ENCODE measurements around the gene ZNF398. TPM values are rescaled to one million over a fixed set of nuclear protein-coding genes. Genes with fewer than 3 reads are reported as not detected.

The ZNF398 gene
- total and polyA plus RNA-seq, 10 of the 15 experiments (the other 5 are each of a cell fraction or from before 2014, with no cell fraction given), result 2.3 to 15.3 (median 10.0) TPM

DNA sequence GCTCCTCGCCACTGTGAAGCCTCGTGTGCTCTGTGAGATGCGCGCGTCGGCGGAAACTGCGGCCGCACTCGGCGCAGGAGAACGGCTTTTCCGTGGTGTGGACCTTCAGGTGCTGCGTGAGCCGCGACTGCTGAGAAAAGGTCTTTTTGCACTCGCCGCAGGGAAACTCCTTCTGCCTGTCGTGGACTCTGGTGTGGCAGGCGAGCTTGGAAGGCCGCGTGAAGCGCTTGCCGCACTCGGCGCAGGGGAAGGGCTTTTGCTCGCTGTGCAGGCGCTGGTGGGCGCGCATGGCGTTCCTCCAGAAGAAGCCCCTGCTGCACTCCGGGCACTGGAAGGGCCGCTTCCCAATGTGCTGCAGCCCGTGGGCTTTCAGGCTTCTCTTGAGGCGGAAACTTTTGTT lies 43.0 kb upstream of the ZNF398 start:
- Histone ChIP-seq H3K27me3 (replicated peaks in 1 of 2; ENCODE audit: control insufficient read depth in 2 of 2, insufficient read depth in 2 of 2, low read length in 1 of 2) (no peaks in the 10 kb centered on the region), H3K4me2 (ENCODE audit: control insufficient read depth, insufficient read depth) (no peak overlapping the region), H3K9ac (ENCODE audit: control insufficient read depth, insufficient read depth, low read length) (no peak overlapping the region), H2AFZ (ENCODE audit: control insufficient read depth, low read depth, low read length) (no peak overlapping the region), H3K4me1 (ENCODE audit: control insufficient read depth, insufficient read depth, low read length) (no peaks in the 10 kb centered on the region), H3K36me3 (ENCODE audit: control insufficient read depth in 2 of 2, insufficient read depth in 2 of 2, low read length in 1 of 2) (no peaks in the 10 kb centered on the region), H3K4me3 (no peak overlapping the region), H3K9me3 (replicated peaks; ENCODE audit: control insufficient read depth, insufficient read depth, low read length) (no peaks in the 10 kb centered on the region), H3K79me2 (ENCODE audit: control insufficient read depth, insufficient read depth, low read length) (no peaks in the 10 kb centered on the region), H4K20me1 (ENCODE audit: control insufficient read depth, insufficient read depth) (no peaks in the 10 kb centered on the region), H3K27ac (ENCODE audit: control insufficient read depth, insufficient read depth) (no peak overlapping the region)
- ChIA-PET SMC1A (ENCODE audit: uncharacterized antibody, unreplicated experiment) (no interaction called here), RAD21 (ENCODE audit: unreplicated experiment) (no interaction called here), POLR2A (interaction anchor here (0.6 kb wide), 1 partner anchor 9 kb away, joined by 3 read pairs; no protein-coding TSS in a partner anchor), CTCF (no interaction called here)
- intact Hi-C loops (cut with micrococcal nuclease; ENCODE audit: unreplicated experiment), result no loop called here
- DNase-seq (ENCODE audit: low read depth, low spot score) (no peak), FAIRE-seq (no peak), ATAC-seq (no peak)
- no TSS peak for BruUV-seq (replicated peaks)
- no peak for TF ChIP-seq TCF12 (IDR thresholded peaks at IDR 0.05; ENCODE audit: low read depth, low read length)
- TF ChIP-seq, protein P1, sequence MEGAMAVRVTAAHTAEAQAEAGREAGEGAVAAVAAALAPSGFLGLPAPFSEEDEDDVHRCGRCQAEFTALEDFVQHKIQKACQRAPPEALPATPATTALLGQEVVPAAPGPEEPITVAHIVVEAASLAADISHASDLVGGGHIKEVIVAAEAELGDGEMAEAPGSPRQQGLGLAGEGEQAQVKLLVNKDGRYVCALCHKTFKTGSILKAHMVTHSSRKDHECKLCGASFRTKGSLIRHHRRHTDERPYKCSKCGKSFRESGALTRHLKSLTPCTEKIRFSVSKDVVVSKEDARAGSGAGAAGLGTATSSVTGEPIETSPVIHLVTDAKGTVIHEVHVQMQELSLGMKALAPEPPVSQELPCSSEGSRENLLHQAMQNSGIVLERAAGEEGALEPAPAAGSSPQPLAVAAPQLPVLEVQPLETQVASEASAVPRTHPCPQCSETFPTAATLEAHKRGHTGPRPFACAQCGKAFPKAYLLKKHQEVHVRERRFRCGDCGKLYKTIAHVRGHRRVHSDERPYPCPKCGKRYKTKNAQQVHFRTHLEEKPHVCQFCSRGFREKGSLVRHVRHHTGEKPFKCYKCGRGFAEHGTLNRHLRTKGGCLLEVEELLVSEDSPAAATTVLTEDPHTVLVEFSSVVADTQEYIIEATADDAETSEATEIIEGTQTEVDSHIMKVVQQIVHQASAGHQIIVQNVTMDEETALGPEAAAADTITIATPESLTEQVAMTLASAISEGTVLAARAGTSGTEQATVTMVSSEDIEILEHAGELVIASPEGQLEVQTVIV (IDR thresholded peaks at IDR 0.05; ENCODE audit: borderline replicate concordance, partially characterized antibody), result no peak
- no peak for TF ChIP-seq BHLHE40 (IDR thresholded peaks at IDR 0.05; ENCODE audit: borderline replicate concordance in 1 of 2, low read depth in 2 of 2, low read length in 1 of 2)
- TF ChIP-seq, protein P2, sequence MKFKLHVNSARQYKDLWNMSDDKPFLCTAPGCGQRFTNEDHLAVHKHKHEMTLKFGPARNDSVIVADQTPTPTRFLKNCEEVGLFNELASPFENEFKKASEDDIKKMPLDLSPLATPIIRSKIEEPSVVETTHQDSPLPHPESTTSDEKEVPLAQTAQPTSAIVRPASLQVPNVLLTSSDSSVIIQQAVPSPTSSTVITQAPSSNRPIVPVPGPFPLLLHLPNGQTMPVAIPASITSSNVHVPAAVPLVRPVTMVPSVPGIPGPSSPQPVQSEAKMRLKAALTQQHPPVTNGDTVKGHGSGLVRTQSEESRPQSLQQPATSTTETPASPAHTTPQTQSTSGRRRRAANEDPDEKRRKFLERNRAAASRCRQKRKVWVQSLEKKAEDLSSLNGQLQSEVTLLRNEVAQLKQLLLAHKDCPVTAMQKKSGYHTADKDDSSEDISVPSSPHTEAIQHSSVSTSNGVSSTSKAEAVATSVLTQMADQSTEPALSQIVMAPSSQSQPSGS (IDR thresholded peaks at IDR 0.05; ENCODE audit: low read length), result no peak
- TF ChIP-seq HDAC6 (IDR thresholded peaks at IDR 0.05; ENCODE audit: unreplicated experiment), result no peak
- TF ChIP-seq CBX5 (IDR thresholded peaks at IDR 0.05; ENCODE audit: low read depth), result no peak
- no peak for TF ChIP-seq PAX5 (IDR thresholded peaks at IDR 0.05; ENCODE audit: borderline replicate concordance, low read depth, low read length)
- in situ Hi-C loops (cut with MboI), result no loop called here
- 85% methylated on average over 35 of the region's 35 CpGs for WGBS (ENCODE audit: insufficient coverage, insufficient replicate concordance, low lambda C conversion rate, missing lambda C conversion rate)
